Activated naive CD8-positive, alpha-beta T cell (primary cell): ENCODE data around the gene MAD1L1.
"Not testable (repeated sequence)": the region's sequence is repeated elsewhere in the genome, so short reads cannot be mapped to it uniquely, and the experiment has no call there.

Source experiments
- H3K27ac Mint-ChIP-seq: one replicate; pipeline ENCODE4 v1.8.0; 2021; ENCODE audit warnings: mixed read lengths
- H3K27me3 Mint-ChIP-seq: one replicate; pipeline ENCODE4 v1.8.0; 2021; ENCODE audit warnings: mixed read lengths
- H3K36me3 Mint-ChIP-seq: one replicate; pipeline ENCODE4 v1.8.0; 2021; ENCODE audit warnings: mixed read lengths
- H3K4me1 Mint-ChIP-seq: one replicate; pipeline ENCODE4 v1.8.0; 2021; ENCODE audit warnings: low read depth, mixed read lengths
- H3K4me3 Mint-ChIP-seq: one replicate; pipeline ENCODE4 v1.8.0; 2021; ENCODE audit warnings: mild to moderate bottlenecking, mixed read lengths
- H3K9me3 Mint-ChIP-seq: one replicate; pipeline ENCODE4 v1.8.0; 2021; ENCODE audit warnings: low read depth, mixed read lengths

MAD1L1 gene

DNA sequence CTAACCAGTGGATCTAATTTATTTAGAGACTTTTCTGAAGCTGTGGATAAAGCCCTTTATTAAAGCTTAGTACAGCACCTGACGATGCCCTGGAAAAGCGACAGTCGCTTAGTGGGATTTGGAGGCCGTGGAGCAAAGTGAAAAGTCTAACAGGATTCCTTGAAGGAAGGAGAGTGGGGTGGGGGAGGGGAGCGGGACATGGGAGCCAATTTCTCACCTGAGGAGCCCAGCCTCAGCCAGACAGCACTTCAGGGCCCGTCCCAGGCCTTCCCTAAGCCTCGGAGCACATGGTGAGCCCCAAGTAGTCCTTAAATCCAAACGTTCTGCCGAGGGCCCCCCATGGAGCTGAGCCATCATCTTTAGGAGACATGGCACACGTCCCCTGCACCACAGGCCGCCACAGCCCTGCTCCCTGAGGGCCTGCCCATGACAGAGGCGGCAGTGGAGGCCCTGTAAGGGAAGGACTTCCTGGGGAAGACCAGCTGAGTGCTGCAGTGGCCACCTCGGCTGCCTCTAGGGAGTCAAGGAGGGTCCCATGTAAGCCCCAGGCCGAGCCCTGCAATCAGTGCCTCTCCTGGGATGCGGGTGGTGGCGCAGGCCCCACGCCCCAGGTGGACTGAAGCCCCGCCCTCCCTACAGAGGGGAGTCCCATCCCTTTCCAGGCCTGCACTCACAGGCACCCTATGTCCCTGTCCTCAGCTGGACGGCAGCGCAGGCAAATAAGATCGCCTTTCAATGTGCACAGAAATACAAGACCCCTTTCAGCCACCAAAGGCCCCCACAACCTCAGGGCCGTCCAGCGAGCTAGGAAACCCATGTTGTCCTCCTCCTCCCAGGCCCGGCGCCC lies 187.0 kb downstream of the MAD1L1 start:
- Mint-ChIP-seq H3K36me3 (peaks cover 8% of the 10 kb centered on the region), H3K27ac (no peak overlapping the region), H3K27me3 (no peaks in the 10 kb centered on the region)

DNA sequence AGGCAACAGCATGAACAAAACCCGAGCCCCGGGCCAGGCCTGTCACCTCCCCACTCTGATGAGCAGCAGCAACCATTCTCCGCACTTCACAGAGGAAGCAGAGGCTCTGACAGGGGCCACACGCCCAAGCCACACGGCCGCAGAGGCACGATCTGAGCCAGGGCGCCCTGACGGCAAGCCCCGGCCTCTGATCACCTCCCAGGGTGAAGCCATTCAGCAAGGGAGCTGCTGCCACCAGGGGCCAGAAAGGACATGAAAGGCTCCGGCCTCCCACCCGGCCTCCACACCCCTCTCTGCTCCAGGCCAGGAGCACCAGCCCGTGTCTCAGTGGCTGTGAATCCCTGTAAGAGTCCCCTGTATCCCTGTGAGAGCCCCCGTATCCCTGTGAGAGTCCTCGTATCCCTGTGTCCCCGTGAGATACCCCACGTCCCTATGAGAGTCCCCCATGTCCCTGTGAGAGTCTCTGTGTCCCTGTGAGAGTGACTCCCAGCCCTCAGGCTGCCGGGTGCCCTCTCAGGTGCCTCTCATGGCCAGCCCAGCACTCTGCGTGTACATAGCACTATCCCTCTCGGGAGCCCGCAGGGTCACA lies 187.8 kb downstream of the MAD1L1 start:
- Mint-ChIP-seq H3K27me3 (no peaks in the 10 kb centered on the region), H3K4me3 (no peak overlapping the region), H3K4me1 (peaks cover 23% of the 10 kb centered on the region), H3K27ac (no peak overlapping the region), H3K36me3 (peaks cover 8% of the 10 kb centered on the region), H3K9me3 (no peaks in the 10 kb centered on the region)

More for the DNA sequence above, 187.0 kb downstream of the MAD1L1 start:
- no peak overlapping the region for H3K4me3 Mint-ChIP-seq
- peaks cover 19% of the 10 kb centered on the region for H3K4me1 Mint-ChIP-seq
- no peaks in the 10 kb centered on the region for H3K9me3 Mint-ChIP-seq

DNA sequence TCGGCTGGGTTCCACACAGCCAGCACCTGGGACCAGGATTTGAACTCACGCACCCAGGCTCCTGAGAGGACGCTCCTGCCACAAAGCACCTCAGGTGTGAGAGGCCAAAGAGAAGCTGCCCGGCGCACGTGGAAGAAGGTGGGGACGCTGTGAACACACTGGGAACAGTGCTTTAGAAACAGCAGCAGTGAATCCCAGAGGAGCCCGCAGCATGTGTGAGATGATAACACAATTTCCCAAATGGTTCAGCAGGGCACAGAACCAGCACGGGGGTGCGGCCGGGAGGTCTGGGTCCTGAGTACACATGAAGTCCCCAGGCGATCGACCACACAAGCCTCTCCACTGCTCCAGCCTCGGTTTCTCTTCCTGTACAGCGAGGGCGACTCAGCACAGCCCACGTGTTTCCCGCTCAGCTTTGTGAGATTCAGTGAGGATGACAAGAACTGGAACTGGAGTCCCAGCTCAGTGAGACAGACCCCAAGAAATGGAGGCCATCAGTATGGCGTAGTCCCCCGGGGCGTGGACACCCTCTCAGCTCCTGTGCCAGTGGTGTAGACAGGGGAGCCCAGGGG lies 188.3 kb downstream of the MAD1L1 start:
- Mint-ChIP-seq H3K9me3 (no peaks in the 10 kb centered on the region), H3K4me1 (peaks cover 29% of the 10 kb centered on the region), H3K27me3 (no peaks in the 10 kb centered on the region), H3K36me3 (peaks cover 12% of the 10 kb centered on the region), H3K4me3 (no peak overlapping the region), H3K27ac (no peak overlapping the region)

DNA sequence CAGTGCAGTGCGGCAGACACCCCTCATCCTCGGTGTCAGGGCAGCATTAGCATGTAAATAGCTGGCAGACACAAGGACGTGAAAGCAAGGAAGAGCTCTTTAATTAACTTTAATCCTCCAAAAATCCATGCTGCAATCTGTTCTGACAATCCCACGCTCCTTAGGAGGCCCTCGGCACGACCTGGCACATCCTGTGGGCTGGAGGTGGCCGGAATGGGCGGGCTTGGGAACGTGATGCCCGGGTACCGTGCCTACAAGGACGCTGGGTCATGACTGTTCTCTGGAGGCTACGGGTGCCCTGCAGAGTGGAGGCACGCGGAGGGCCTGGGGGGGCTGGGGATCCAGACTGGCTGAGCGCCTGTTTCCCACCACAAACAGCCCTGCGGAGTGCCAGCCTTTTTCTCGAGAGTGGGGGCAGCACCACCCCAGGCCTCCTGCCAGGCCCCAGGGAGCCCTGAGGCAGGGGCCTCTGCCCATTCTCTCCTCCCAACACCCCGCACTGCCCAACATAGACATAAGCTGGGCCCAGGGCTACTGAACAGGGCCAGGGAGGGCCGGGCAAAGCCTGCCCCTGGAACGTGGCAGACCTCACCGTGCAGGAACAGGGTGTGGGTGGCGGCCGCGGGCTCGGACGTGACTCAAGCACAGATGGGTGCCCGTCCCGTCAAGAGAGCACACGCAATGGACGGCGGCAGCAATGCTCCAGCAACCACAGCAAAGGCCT lies 189.3 kb downstream of the MAD1L1 start:
- no peaks in the 10 kb centered on the region for H3K9me3 Mint-ChIP-seq
- peaks cover 38% of the 10 kb centered on the region for H3K4me1 Mint-ChIP-seq
- peaks cover 12% of the 10 kb centered on the region for H3K36me3 Mint-ChIP-seq
- no peaks in the 10 kb centered on the region for H3K27me3 Mint-ChIP-seq
- no peak overlapping the region for H3K4me3 Mint-ChIP-seq
- H3K27ac Mint-ChIP-seq, result no peak overlapping the region

DNA sequence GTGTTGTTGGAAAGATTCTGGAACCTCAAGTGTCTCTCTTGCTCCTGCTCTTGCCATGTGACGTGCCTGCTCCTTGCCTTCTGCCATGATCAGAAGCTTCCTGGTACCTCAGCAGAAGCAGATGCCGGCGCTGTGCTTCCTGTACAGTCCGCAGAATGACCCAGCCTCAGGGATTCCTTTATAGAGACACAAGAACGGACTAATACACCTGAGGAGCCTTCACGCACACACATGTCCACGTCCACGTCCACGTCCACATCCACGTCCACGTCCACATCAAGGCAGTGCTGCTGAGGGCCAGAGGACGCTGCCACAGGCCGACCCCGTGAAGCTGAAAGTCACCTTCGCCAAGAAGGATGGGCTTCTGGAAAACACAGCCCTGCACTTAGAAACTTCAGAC lies 190.1 kb downstream of the MAD1L1 start:
- no peaks in the 10 kb centered on the region for H3K27me3 Mint-ChIP-seq
- H3K4me3 Mint-ChIP-seq, result no peak overlapping the region
- H3K9me3 Mint-ChIP-seq, result no peaks in the 10 kb centered on the region
- H3K4me1 Mint-ChIP-seq, result peaks cover 45% of the 10 kb centered on the region
- H3K36me3 Mint-ChIP-seq, result peaks cover 12% of the 10 kb centered on the region
- no peak overlapping the region for H3K27ac Mint-ChIP-seq

DNA sequence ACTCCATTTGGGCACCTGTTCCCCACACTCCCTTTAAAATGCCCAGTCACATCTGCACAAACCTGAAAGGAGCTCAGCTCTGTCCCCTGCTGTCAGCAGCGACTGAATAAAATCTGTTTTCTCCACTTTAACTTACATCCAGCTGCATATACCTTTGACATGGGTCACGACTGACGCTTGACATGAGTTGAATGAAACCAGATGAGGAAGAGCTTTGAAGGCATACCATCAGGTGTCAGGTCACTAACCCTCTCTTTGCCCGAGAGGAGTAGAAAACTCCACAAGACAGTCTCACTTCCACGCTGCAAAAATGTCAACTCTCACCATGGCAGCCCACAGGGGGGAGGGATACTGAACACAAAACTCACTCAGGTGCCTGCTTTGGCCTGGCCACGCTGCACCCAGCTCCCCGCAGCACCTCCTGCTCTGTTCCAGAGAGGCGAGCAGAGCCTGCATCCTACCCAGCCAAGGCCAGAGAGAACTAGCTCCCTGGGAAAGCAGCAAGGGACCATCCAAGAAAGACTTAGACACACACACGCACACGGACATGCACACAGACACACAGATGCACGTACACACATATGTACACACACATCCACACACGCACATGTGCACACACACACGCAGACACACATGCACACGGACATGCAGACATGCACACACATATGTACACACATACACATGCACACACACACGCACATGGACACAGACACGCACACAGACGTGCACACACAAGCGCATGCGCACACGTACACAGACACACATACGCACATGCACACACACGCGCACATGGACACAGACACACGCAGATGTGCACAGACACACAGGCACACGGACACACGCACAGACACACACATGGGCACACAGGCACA lies 191.0 kb downstream of the MAD1L1 start:
- no peak overlapping the region for H3K27ac Mint-ChIP-seq
- H3K27me3 Mint-ChIP-seq, result no peaks in the 10 kb centered on the region
- H3K36me3 Mint-ChIP-seq, result peaks cover 12% of the 10 kb centered on the region
- no peaks in the 10 kb centered on the region for H3K9me3 Mint-ChIP-seq
- H3K4me1 Mint-ChIP-seq, result peaks cover 54% of the 10 kb centered on the region
- no peak overlapping the region for H3K4me3 Mint-ChIP-seq

DNA sequence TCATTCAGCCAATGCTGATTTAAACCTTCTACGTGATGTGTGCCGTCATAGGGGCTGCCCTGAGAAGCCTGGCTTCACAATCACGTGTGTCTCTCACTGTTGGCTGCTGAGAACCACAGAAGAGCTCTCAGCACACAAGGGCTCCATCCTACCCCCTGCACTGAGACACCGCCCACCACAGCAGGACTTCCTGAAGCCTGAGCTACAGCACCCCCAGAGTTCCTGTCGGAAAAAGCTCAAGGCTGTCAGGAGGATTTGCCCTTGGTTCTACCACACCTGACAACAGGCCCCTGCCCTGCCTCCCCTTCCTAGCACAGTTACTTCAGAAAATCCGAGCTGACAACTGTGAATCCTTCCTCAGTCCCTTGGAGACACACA lies 191.9 kb downstream of the MAD1L1 start:
- Mint-ChIP-seq H3K9me3 (no peaks in the 10 kb centered on the region), H3K27ac (peak overlapping the region; percentile 34), H3K36me3 (peaks cover 12% of the 10 kb centered on the region), H3K4me1 (peaks cover 58% of the 10 kb centered on the region), H3K4me3 (peak overlapping the region; percentile 7), H3K27me3 (no peaks in the 10 kb centered on the region)

DNA sequence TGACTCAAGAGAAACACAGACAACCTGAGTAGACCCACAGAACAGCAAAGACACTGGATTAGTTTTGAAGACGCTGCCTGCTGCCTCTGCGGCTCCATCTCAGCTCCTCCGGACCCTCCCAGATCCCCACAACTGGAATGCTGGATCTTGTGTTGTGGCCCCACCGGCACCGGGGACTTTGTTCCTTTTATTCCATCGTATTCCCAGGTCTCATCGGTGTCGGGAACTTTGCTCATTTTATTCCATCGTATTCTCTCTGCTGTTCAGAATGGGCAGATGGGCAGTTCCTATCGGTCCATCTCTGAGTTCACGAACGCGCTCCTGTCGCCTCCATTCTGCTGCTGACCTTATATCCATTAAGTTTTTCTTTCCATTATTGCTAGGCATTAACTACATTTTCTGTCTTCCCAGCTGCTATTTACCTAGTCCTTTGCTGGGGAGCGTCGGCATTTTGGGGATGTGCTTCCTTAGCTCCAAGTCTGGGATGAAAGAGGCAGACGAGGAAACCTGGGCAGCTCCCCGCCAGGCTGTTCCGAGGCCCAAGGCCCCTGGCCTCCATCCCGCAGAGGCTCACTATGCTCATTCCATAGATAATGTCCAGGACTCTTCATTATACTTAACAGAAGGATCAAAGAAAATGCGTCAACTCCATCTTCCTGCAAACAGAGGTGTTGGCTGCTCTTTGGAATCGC lies 192.4 kb downstream of the MAD1L1 start:
- Mint-ChIP-seq H3K27me3 (no peaks in the 10 kb centered on the region), H3K4me1 (peaks cover 58% of the 10 kb centered on the region), H3K4me3 (peak overlapping the region; percentile 46), H3K36me3 (peaks cover 12% of the 10 kb centered on the region), H3K27ac (peak overlapping the region; percentile 34), H3K9me3 (no peaks in the 10 kb centered on the region)

DNA sequence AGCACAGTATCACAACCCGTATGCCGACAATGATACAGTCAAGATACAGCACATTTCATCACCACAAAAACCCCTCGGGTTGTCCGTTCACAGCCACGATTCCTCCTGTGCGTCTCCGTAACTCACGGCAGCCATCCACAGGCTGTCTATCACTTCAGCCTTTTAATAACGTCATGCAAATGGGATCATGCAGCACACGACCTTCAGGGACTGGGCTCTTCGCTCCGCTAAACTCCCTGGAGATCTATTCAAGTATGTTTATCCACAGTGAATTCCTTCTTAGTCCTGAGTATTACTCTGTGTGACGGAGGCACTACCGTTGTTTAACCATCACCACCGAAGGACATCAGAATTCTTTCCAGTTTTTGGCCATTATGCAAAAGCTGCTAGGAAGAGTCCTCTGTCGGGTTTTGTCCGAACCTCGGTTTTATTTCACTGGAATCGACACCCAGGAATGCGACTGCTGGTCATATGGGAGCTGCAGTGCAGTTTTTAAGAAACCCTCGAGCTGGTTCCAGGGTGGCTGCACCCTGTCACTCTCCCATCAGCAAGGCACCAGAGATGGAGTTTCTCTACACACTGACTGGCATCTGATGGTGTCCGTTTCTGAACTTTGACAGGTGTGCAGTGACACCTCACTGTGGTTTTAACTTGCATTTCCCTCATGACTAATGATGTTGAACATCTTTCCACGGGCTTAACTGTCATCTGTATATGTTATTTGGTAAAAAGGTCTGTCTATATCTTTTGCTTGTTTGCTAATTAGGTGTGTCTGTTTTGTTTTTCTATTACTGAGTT lies 193.6 kb downstream of the MAD1L1 start:
- H3K27ac Mint-ChIP-seq, result peak overlapping the region; percentile 75
- H3K36me3 Mint-ChIP-seq, result peaks cover 12% of the 10 kb centered on the region
- H3K4me3 Mint-ChIP-seq, result peak overlapping the region; percentile 87
- H3K9me3 Mint-ChIP-seq, result no peaks in the 10 kb centered on the region
- no peaks in the 10 kb centered on the region for H3K27me3 Mint-ChIP-seq
- H3K4me1 Mint-ChIP-seq, result peaks cover 58% of the 10 kb centered on the region

DNA sequence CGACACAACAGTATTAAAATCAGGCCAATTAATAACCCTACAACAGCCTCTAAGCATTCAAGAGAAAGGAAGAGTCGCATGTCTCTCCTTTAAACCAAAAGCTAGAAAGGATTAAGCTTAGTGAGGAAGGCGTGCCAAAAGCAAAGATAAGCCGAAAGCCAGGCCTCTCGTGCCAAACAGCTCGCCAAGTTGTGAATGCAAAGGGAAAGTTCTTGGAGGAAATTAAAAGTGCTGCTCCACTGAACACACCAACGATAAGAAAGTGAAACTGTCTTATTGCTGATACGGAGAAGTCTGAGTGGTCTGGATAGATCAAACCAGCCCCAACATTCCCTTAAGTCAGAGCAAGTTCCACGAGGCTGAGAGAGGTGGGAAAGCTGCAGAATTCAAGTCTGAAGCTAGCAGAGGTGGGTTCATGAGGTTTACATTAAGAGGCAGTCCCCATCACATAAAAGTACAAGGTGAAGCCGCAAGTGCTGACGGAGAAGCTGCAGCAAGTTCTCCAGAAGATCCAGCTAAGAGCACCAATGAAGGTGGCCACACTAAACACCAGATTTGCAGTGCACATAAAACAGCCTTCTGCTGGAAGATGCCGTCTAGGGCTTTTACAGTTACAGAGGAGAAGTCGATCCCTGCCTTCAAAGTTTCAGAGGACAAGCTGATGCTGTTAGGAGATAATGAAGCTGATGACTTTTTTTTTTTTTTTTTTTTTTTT lies 194.8 kb downstream of the MAD1L1 start:
- Mint-ChIP-seq H3K27ac (peak overlapping the region; percentile 90), H3K4me3 (peak overlapping the region; percentile 87), H3K4me1 (peaks cover 56% of the 10 kb centered on the region), H3K36me3 (peaks cover 9% of the 10 kb centered on the region), H3K9me3 (no peaks in the 10 kb centered on the region), H3K27me3 (no peaks in the 10 kb centered on the region)

DNA sequence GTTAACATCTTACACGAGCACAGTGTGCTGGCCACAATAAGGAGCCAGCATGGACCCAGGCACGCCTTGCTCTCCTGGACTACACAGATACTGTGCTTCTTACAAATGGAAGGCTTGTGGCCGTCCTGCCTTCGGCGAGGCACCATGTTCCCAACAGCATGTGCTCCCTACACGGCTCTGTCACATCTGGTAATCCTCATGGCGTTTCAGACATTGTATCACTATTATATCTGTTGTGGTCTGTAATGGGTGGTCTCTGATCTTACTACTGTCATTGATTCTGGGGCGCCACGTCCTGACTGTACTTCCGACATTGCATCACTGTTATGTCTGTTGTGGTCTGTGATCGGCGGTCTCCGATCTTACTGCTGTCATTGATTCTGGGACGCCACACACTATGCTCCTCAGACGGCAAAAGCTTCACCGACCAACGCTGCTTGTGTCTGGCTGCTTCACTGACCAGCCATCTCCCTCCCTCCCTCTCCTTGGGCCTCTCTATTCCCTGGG lies 195.4 kb downstream of the MAD1L1 start:
- H3K27me3 Mint-ChIP-seq, result no peaks in the 10 kb centered on the region
- H3K4me1 Mint-ChIP-seq, result peaks cover 59% of the 10 kb centered on the region
- H3K27ac Mint-ChIP-seq, result peak overlapping the region; percentile 90
- peaks cover 9% of the 10 kb centered on the region for H3K36me3 Mint-ChIP-seq
- H3K9me3 Mint-ChIP-seq, result no peaks in the 10 kb centered on the region
- H3K4me3 Mint-ChIP-seq, result peak overlapping the region; percentile 87

DNA sequence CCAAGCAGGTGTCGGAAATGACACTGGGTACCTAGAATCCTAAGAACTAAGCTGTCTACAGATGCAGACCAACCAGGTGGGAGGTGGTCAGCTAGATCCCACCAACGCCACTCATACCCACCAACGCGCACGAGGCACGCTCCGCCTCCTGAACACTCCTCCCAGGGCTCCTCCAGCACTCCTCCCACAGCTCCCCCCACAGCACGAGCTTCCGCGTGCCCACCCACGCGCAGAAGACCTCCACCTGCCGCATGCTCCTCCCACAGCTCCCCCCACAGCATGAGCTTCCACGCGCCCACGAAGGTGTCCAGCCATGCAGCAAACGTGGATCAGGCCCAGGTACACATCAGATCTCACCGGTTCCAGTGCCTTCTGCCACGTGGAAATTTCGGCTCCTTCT lies 196.0 kb downstream of the MAD1L1 start:
- Mint-ChIP-seq H3K27ac (peak overlapping the region; percentile 90), H3K36me3 (peaks cover 6% of the 10 kb centered on the region)

DNA sequence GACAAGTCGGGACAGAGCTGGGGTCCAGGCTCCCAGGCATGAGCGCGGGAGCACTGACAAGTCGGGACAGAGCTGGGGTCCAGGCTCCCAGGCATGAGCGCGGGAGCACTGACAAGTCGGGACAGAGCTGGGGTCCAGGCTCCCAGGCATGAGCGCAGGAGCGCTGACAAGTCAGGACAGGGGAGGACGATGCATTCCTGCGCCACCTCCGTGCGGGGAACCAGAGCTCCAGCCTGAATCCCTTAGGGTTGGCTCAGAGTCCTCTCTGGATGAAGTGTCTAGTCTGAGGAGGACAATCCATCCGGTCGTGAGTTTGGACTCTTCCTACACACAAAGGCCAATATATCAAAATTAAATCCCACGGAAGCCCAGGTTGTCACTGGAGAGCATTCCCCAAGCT lies 196.5 kb downstream of the MAD1L1 start:
- not testable (repeated sequence) for H3K9me3 Mint-ChIP-seq, H3K4me3 Mint-ChIP-seq, H3K27me3 Mint-ChIP-seq, H3K36me3 Mint-ChIP-seq, H3K27ac Mint-ChIP-seq
- peaks cover 57% of the 10 kb centered on the region for H3K4me1 Mint-ChIP-seq

More for the DNA sequence above, 196.0 kb downstream of the MAD1L1 start:
- no peaks in the 10 kb centered on the region for H3K27me3 Mint-ChIP-seq
- H3K9me3 Mint-ChIP-seq, result no peaks in the 10 kb centered on the region
- peak overlapping the region; percentile 87 for H3K4me3 Mint-ChIP-seq
- H3K4me1 Mint-ChIP-seq, result peaks cover 57% of the 10 kb centered on the region
